Urinary bladder (tissue), 4 donors: ENCODE results near the gene RHOBTB1. TPM values are rescaled to one million over a fixed set of nuclear protein-coding genes. Genes with fewer than 3 reads are reported as not detected.
"Not testable (repeated sequence)": the region's sequence is repeated elsewhere in the genome, so short reads cannot be mapped to it uniquely, and the experiment has no call there.

Experiments used
- DNase-seq: peaks from one replicate; pipeline ENCODE4 v3.0.0-alpha.2; 2015; ENCODE audit errors: extremely low spot score
- H3K27ac ChIP-seq: one replicate; pipeline ENCODE4 v1.5.1; 2013; ENCODE audit warnings: low read depth, mild to moderate bottlenecking, moderate library complexity
- H3K36me3 ChIP-seq: one replicate; pipeline ENCODE4 v1.6.1; 2013; ENCODE audit warnings: mild to moderate bottlenecking, moderate library complexity; ENCODE audit not compliant: insufficient read depth
- H3K4me1 ChIP-seq: one replicate; pipeline ENCODE4 v1.6.1; 2013; ENCODE audit warnings: mild to moderate bottlenecking, moderate library complexity; ENCODE audit not compliant: insufficient read depth
- H3K4me3 ChIP-seq: one replicate; pipeline ENCODE4 v1.5.1; 2013; ENCODE audit warnings: low read depth, low read length
- WGBS: extraction: QIAGEN DNeasy Blood & Tissue Kit; methylation state at CpG from one replicate; pipeline ENCODE4 v1.1.7; 2013; 5-methylcytosine and 5-hydroxymethylcytosine counted together
- polyA plus RNA-seq: library from polyadenylated mRNA; stranded (reverse); fragments of 200-250 nt; gene quantifications from one replicate; pipeline ENCODE4 v1.2.3, GENCODE V29; 2013
- total RNA-seq: library from RNA; depleted of rRNA; stranded (reverse); fragments of >200 nt; gene quantifications from one replicate; pipeline ENCODE4 v1.2.3, GENCODE V29; 2014
- donor health status: healthy with polysubstance abuse.
- donor health status: healthy.

Gene RHOBTB1
- total and polyA plus RNA-seq, 2 donors, result 6.7 to 45.8 TPM

DNA sequence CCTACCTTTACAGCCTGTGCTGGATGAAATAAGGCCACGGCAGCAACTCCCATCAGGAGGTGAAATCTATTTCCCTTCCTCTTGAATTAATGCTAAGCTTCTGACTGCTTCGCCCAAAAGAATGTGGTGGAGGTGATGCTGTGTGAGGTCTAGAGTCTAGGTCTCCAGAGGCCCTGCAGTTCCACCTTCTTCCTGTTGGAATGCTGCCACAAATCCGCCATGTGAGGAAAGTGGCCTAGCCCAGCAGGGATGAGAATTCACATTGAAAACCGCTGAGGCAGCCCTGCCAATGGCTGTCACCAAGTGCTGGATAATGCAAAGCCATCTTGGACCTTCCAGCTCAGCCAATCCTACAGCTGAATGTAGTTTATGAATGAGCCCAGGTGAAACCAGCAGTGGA lies 28.0 kb downstream of the RHOBTB1 start:
- 85% methylated on average over 4 of the region's 4 CpGs for WGBS
- Histone ChIP-seq H3K36me3 (no peaks in the 10 kb centered on the region), H3K4me3 (no peak overlapping the region), H3K4me1 (no peaks in the 10 kb centered on the region), H3K27ac (no peak overlapping the region)
- DNase-seq, result no peak

DNA sequence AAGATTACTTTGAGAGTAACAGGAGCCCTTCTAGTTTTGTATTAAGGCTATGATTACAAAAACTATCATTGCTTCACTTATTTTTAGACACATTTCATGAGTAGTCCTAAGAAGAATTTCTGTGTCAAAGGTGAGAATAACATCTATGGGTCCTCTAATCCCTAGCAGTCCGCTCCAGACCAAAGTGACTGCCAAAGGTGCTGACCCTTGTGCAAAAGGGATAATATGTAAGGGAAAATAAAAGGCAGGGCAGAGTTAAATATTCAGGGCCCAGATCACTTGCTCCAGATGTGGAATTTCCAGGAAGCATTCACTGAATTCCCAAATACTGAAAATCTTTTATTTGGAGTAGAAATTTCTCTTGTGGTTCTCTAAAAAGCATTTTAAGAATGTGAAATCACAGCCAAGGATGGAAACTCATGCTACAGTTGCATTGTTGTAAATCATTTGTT lies 29.3 kb downstream of the RHOBTB1 start:
- Histone ChIP-seq H3K36me3 (no peaks in the 10 kb centered on the region), H3K4me3 (no peak overlapping the region), H3K4me1 (no peaks in the 10 kb centered on the region), H3K27ac (no peak overlapping the region)
- 25% methylated on average over 1 of the region's 1 CpG for WGBS
- DNase-seq, result no peak

DNA sequence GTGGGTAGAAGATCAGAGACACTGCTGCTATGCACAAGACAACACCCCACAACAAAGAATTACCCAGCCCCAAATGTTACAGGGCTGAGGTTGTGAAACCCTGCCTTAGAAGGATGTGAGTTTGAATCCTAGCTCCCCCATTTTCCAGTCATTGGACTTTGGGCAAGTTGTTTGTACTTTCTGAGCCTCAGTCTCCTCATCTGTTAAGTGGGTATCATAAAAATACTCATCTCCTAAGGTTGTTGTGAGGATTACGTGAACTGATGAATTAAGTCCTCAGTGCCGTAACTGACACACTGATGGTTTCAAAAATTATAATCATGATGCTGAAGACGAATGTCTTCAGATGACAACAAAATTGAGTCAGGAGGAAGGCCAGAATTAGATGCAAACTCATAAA lies 30.3 kb downstream of the RHOBTB1 start:
- no peaks in the 10 kb centered on the region for H3K36me3 ChIP-seq
- DNase-seq, result no peak
- 82% methylated on average over 3 of the region's 3 CpGs for WGBS
- H3K4me1 ChIP-seq, result no peaks in the 10 kb centered on the region
- H3K4me3 ChIP-seq, result no peak overlapping the region
- H3K27ac ChIP-seq, result no peak overlapping the region

DNA sequence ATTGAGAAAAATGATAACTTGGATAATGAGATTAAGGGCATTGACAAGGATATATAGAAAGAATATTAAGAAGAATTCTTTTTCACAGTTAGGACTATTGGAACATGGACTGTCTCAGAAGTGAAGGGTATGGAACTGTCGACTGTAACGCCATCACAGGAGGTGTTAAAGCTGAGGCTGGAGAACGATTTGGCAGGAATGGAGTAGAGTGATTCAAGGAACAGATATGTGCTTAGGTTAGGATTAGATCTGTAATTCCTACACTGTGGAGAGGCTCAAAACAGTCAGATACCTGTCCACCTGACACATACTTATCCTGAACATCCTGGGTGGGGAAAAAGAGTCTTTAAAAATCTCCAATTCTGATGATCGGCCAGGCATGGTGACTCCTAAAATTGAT lies 30.9 kb downstream of the RHOBTB1 start:
- Histone ChIP-seq H3K36me3 (no peaks in the 10 kb centered on the region), H3K4me1 (no peaks in the 10 kb centered on the region), H3K27ac (no peak overlapping the region), H3K4me3 (no peak overlapping the region)
- DNase-seq, result no peak
- whole genome bisulfite sequencing, result 67% methylated on average over 4 of the region's 4 CpGs

DNA sequence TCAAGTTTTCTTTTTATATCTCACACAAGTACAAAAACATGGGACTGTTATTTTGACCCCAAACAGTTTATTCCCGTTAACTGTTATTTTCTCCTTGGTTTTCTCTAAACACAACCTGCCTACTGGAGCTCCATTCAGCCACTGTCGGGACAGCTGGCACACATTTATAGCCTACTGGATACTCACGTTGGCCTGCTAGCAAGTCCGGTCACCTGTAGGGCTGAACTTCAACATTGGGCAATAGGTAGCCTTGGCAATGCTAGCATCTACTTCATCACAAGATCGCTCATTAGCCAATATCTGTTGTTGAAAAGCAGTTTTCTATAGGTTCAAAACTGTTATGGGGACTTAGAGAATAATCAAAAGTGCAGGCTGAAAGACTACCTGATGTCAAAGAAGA lies 32.3 kb downstream of the RHOBTB1 start:
- H3K4me1 ChIP-seq, result no peaks in the 10 kb centered on the region
- H3K27ac ChIP-seq, result no peak overlapping the region
- H3K36me3 ChIP-seq, result no peaks in the 10 kb centered on the region
- WGBS, result 93% methylated on average over 5 of the region's 5 CpGs
- DNase-seq, result no peak
- no peak overlapping the region for H3K4me3 ChIP-seq

DNA sequence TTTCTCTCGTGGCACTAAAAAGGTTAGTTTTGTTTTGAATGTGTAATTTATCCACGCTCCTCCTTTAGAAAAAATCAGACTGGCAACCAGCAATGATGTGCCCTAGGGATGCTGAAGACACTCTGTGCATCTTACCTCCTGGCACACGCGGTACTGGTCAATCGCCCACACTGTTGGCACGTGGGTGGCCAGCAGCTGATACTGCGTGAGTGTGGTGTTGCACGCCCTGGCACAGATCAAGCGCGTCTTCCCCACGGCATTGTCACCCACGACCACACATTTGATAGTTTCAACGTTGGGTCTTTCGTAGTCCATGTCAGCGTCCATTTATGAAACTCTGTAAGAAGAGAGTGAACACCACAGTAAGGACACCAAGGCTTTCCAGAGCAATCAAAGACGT lies 32.8 kb downstream of the RHOBTB1 start:
- H3K4me1 ChIP-seq, result no peaks in the 10 kb centered on the region
- no peaks in the 10 kb centered on the region for H3K36me3 ChIP-seq
- 94% methylated on average over 16 of the region's 16 CpGs for WGBS
- DNase-seq, result no peak
- H3K4me3 ChIP-seq, result no peak overlapping the region
- no peak overlapping the region for H3K27ac ChIP-seq

DNA sequence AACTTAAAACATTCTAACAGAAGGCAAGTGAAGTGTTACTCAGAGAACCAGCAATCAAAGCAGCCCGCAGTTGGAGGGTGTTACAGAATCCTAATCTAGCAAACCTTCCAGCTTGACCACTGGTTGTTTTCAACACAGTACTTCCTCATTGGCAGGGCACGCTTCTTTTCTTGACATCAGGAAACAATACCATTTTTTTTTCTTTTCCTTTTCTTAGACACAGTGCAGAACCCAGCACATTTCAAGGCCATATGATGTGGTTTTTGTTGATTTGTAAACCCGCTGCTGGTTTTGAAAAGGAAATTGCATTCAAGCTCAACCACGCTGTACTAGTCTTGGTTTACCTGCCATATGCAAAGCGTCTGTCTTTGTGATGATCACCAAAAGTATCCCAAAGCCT lies 33.4 kb downstream of the RHOBTB1 start:
- 61% methylated on average over 5 of the region's 5 CpGs for WGBS
- H3K4me3 ChIP-seq, result no peak overlapping the region
- DNase-seq, result no peak

DNA sequence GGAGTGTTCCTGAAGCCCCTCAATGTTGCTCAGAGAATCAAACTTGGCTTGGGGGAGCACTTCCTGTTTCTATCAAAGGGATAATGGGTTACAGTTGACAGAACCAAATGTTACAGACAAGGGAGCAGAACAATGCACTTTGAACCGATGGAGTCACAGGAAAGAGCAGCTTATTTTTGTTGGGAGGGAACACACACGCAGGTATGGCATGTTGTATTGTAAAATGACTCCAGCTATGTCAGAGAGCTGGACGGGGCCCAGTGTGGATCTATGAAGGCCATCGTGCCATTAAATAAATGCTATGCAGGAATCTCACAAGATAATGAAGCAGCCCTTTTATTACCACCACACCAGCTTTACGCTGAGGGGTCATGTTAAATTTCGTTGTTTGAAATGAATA lies 35.1 kb downstream of the RHOBTB1 start:
- Histone ChIP-seq H3K4me3 (no peak overlapping the region), H3K27ac (no peak overlapping the region), H3K4me1 (no peaks in the 10 kb centered on the region), H3K36me3 (no peaks in the 10 kb centered on the region)
- no peak for DNase-seq
- WGBS, result 69% methylated on average over 6 of the region's 6 CpGs

More for the DNA sequence above, 33.4 kb downstream of the RHOBTB1 start:
- Histone ChIP-seq H3K27ac (no peak overlapping the region), H3K36me3 (no peaks in the 10 kb centered on the region), H3K4me1 (no peaks in the 10 kb centered on the region)

DNA sequence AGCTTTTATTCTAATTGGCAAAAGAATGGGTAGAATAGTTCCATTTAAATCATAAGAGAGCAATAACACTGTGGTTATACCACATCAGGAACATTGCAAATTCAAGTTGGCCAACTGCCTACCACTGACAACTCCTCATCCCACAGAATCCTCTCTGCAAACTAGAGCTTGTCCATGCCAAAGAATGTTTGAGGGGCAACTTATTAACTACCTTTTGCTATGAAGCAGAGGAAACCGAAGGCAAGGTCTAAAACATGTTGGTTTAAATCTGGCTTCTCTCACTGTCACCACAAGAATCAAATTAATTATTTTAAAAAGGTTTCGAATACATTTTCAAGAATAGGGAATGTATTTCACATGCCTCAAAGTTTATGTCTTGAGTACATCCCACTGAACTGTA lies 36.0 kb downstream of the RHOBTB1 start:
- 52% methylated on average over 2 of the region's 2 CpGs for WGBS
- no peak for DNase-seq
- Histone ChIP-seq H3K4me3 (no peak overlapping the region), H3K36me3 (no peaks in the 10 kb centered on the region), H3K27ac (no peak overlapping the region), H3K4me1 (no peaks in the 10 kb centered on the region)

DNA sequence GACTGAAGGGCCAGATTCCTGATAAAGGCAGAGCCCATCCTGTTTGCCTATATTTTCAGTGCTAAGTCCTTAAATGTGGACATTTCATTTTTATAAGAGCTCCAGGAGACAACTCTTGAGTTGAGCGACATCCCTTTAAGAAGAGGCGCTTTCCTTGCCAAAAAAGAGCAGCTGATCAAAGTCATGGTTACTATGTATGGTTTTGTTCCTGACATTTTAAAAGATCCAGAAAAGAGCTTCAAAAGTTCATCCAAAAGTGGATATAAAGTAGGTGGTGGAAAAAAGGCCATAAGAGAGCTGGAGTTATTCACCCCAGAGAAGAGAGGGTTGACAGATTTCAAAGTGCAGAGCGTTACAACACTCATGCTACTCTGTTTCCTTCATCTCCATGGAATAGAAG lies 36.7 kb downstream of the RHOBTB1 start:
- no peaks in the 10 kb centered on the region for H3K4me1 ChIP-seq

DNA sequence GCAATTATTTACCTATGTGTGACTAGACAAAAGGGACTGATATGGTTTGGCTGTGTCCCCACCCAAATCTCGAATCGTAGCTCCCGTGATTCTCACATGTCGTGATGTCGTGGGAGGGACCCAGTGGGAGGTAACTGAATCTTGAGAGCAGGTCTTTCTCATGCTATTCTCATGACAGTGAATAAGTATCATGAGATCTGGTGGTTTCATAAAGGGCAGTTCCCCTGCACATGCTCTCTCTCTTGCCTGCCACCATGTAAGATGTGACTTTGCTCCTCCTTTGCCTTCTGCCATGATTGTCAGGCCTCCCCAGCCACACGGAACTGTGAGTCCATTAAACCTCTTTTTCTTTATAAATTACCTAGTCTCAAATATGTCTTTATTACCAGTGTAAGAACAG lies 37.2 kb downstream of the RHOBTB1 start:
- 96% methylated on average over 6 of the region's 6 CpGs for WGBS
- H3K4me3 ChIP-seq, H3K4me1 ChIP-seq, H3K36me3 ChIP-seq, H3K27ac ChIP-seq, DNase-seq: not testable (repeated sequence)

More for the DNA sequence above, 36.7 kb downstream of the RHOBTB1 start:
- no peak overlapping the region for H3K4me3 ChIP-seq
- no peak overlapping the region for H3K27ac ChIP-seq
- no peak for DNase-seq
- 81% methylated on average over 3 of the region's 3 CpGs for WGBS
- no peaks in the 10 kb centered on the region for H3K36me3 ChIP-seq

DNA sequence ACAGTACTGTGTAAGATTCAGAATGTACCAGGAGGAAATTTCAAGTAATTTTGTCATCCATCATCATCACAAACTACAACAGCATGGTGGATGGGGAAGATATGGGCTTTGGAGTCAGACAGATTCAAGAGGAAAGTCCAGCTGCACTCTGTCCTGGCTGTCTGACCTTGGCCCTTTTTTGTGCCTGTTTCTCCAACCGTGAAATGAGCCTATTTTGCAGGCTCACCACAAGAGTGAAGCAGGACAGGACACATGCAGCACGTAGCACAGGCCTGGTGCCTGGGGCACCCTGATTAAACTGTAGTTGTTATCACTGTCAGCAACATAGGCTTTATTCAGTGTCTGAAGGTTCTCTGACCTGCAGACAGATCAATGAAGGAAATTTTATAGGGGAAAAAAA lies 37.6 kb downstream of the RHOBTB1 start:
- no peak for DNase-seq
- H3K36me3 ChIP-seq, result no peaks in the 10 kb centered on the region
- WGBS, result 75% methylated on average over 2 of the region's 2 CpGs
- H3K4me3 ChIP-seq, result no peak overlapping the region
- no peaks in the 10 kb centered on the region for H3K4me1 ChIP-seq
- no peak overlapping the region for H3K27ac ChIP-seq

DNA sequence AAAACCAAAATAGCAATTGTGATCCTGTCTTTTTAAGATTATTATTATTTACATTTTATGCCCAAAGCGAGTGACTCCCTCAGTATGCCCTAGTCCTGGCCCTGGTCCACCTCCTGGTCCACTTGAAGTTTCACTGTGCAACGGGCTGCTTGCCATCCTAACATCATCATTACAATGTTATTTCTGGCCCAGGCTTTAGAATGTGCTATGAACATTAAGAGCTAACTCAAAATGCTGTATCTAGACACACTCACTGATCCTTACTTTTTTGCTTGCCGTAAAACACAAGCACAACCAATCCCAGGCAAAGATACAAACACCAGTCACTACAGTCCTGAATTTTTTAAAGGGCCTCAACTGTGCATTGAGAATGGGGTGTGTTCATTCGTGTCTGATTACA lies 38.4 kb downstream of the RHOBTB1 start:
- no peak overlapping the region for H3K27ac ChIP-seq
- H3K4me1 ChIP-seq, result no peaks in the 10 kb centered on the region
- no peak overlapping the region for H3K4me3 ChIP-seq
- 54% methylated on average over 4 of the region's 4 CpGs for WGBS
- DNase-seq, result no peak
- H3K36me3 ChIP-seq, result no peaks in the 10 kb centered on the region

DNA sequence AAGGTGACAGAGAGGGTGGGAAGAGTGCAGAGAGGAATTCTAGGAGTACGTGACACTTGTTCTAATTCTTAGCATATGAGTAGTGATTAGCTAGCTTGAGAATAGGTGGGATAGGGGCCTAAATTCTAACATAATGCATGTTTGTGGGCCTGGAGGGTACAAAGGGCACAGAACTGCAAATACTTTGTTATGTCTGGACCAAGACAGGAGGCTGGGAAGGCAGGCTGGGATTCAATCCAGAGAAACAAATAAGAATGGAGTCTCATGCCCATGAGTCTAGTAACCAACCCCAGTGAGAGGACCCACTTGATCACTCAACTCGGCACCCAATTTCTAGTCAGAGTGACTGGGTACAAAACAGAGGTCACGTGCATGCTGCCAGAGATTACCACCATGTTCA lies 40.9 kb downstream of the RHOBTB1 start:
- H3K36me3 ChIP-seq, result no peaks in the 10 kb centered on the region
- no peak overlapping the region for H3K4me3 ChIP-seq
- WGBS, result 98% methylated on average over 3 of the region's 3 CpGs
- no peaks in the 10 kb centered on the region for H3K4me1 ChIP-seq
- no peak overlapping the region for H3K27ac ChIP-seq
- no peak for DNase-seq

DNA sequence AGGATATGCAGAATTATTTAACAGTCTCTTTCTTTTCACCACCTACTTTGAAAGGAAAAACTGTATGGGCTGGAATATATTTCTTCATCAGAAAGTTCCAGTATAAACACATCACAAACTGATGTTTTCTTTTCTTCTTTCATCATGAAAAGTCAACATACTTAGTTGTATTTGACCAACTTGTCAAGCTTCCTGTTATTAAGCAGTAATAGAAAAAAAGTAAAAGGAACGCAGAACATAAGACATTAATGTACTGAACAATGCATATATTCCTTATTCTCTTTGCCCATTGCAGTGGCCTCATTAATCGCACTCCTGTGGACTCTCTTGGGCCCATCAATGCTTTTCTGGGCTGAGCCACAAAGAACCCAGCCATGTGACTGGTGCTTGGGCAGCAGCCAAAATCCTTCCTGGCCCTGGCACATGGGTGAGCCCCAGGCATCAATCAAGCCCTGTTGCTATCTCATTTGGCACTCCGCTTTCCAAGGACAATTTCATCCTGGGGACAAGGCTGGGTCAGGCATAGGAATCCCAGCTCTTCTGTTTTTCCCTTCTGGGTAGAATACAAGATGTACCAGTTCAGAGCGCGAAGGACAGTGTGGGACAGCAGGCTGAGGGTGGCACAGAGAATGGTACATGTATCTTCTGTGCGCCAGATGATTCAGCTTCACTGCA lies 42.3 kb downstream of the RHOBTB1 start:
- DNase-seq, result no peak
- H3K4me1 ChIP-seq, result no peaks in the 10 kb centered on the region
- 92% methylated on average over 6 of the region's 6 CpGs for WGBS
- no peaks in the 10 kb centered on the region for H3K36me3 ChIP-seq
- no peak overlapping the region for H3K4me3 ChIP-seq
- no peak overlapping the region for H3K27ac ChIP-seq
